Measurements from ENCODE around the gene ZCWPW2.

DNA sequence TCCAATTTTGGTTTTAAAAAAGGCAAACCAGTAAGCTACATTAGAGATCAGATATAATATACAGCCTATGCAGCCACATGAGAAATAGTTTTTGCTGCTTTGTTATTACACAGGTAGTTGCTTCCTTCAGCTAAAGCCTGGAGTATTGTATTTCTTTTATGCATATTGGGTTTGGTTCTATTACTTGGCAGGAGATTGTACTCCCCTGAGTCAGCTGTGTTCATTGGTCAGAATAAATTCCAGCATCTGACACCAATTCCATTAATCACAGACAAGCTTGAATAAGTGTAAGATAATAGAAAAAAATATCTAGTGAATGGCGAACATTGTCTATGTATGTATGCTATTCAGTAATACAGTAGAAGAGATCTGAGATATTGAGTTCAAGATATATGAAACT is 26.1 kb upstream of the ZCWPW2 start:
- TF ChIP-seq, protein P1, sequence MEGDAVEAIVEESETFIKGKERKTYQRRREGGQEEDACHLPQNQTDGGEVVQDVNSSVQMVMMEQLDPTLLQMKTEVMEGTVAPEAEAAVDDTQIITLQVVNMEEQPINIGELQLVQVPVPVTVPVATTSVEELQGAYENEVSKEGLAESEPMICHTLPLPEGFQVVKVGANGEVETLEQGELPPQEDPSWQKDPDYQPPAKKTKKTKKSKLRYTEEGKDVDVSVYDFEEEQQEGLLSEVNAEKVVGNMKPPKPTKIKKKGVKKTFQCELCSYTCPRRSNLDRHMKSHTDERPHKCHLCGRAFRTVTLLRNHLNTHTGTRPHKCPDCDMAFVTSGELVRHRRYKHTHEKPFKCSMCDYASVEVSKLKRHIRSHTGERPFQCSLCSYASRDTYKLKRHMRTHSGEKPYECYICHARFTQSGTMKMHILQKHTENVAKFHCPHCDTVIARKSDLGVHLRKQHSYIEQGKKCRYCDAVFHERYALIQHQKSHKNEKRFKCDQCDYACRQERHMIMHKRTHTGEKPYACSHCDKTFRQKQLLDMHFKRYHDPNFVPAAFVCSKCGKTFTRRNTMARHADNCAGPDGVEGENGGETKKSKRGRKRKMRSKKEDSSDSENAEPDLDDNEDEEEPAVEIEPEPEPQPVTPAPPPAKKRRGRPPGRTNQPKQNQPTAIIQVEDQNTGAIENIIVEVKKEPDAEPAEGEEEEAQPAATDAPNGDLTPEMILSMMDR (IDR thresholded peaks at IDR 0.05) = no peak
- no peak for TF ChIP-seq POLR2A (IDR thresholded peaks at IDR 0.05)

All from lower leg skin (tissue), 3 donors.